H1 (cell line): ENCODE results near the gene MOK. TPM values are rescaled to one million over a fixed set of nuclear protein-coding genes. Genes with fewer than 3 reads are reported as not detected.

Source experiments
- CTCF ChIA-PET: fragments of 300-600 bp; sonication (Branson Sonifier 250); formaldehyde crosslinking; loops from one replicate; lab custom pipeline; 2021; ENCODE audit not compliant: partially characterized antibody; lab: Charles Lee
- POLR2A ChIA-PET: fragments of 300-600 bp; sonication (Branson Sonifier 250); formaldehyde crosslinking; loops from one replicate; lab custom pipeline; 2021; ENCODE audit warnings: inconsistent platforms; ENCODE audit not compliant: partially characterized antibody; lab: Charles Lee
- DNase-seq, 2 experiments: peaks; one replicate each; pipeline versions ENCODE4 v3.0.0 to v3.0.0-alpha.2; 2010 to 2022; ENCODE audit warnings: low spot score in 2 of 2, low read depth in 1 of 2, mixed read lengths in 1 of 2
- FAIRE-seq: peaks from 2 replicates; lab custom pipeline; 2011; peaks lifted over from hg19 to GRCh38; lab: Jason Lieb, UNC
- H2AFZ ChIP-seq: 2 replicates; pipeline ENCODE4 v1.8.1; 2012; ENCODE audit warnings: low read length, inconsistent platforms
- H2AK5ac ChIP-seq: 2 replicates; pipeline ENCODE4 v1.6.1; 2013; ENCODE audit warnings: low read depth, low read length
- H2BK120ac ChIP-seq: replicated peaks from 2 replicates; pipeline ENCODE3; 2013; ENCODE audit warnings: low read depth, low read length, inconsistent platforms
- H2BK12ac ChIP-seq: 2 replicates; pipeline ENCODE4 v1.6.1; 2013; ENCODE audit warnings: low read depth, low read length
- H2BK15ac ChIP-seq: 2 replicates; pipeline ENCODE4 v1.6.1; 2013; ENCODE audit warnings: low read length
- H2BK20ac ChIP-seq: 2 replicates; pipeline ENCODE4 v1.6.1; 2013; ENCODE audit warnings: low read length
- H2BK5ac ChIP-seq: 2 replicates; pipeline ENCODE4 v1.6.1; 2013; ENCODE audit warnings: low read depth, low read length
- H3K14ac ChIP-seq: 2 replicates; pipeline ENCODE4 v1.6.1; 2013; ENCODE audit warnings: inconsistent platforms; ENCODE audit not compliant: insufficient read length
- H3K18ac ChIP-seq: 2 replicates; pipeline ENCODE4 v1.6.1; 2013; ENCODE audit warnings: low read length; ENCODE audit errors: extremely low read depth
- H3K23ac ChIP-seq: 2 replicates; pipeline ENCODE4 v1.6.1; 2013; ENCODE audit warnings: inconsistent platforms; ENCODE audit not compliant: insufficient read length
- H3K23me2 ChIP-seq: 2 replicates; pipeline ENCODE4 v1.6.1; 2013; ENCODE audit warnings: low read depth, low read length
- H3K27ac ChIP-seq: 2 replicates; pipeline ENCODE4 v1.6.1; 2011; ENCODE audit warnings: low read depth, low read length, inconsistent platforms
- H3K27me3 ChIP-seq, 4 experiments: replicated peaks in 1 of 4; 1 replicate in 1 of 4; 2 replicates in 3 of 4; pipeline versions ENCODE4 v1.6.1 to v1.8.1; 2011 to 2013; ENCODE audit warnings: low read length in 3 of 4, mild to moderate bottlenecking in 3 of 4, inconsistent platforms in 2 of 4, mixed read lengths in 2 of 4, moderate library complexity in 1 of 4; ENCODE audit not compliant: control insufficient read depth in 3 of 4, insufficient read depth in 3 of 4; ENCODE audit errors: extremely low read depth in 1 of 4
- H3K36me3 ChIP-seq, 4 experiments: 2 replicates each; pipeline versions ENCODE4 v1.6.1 to v1.8.1; 2011 to 2013; ENCODE audit warnings: mild to moderate bottlenecking in 4 of 4, low read length in 3 of 4, moderate library complexity in 2 of 4, control low read depth in 1 of 4, inconsistent platforms in 1 of 4; ENCODE audit not compliant: insufficient read depth in 4 of 4, control insufficient read depth in 2 of 4
- H3K4ac ChIP-seq: replicated peaks from 2 replicates; pipeline ENCODE3; 2013; ENCODE audit warnings: low read length, low read depth, mixed read lengths, inconsistent platforms; ENCODE audit not compliant: insufficient read length
- H3K4me1 ChIP-seq, 4 experiments: replicated peaks in 1 of 4; 1 replicate in 1 of 4; 2 replicates in 3 of 4; pipeline versions ENCODE4 v1.6.1 to v1.8.1; 2011 to 2013; ENCODE audit warnings: low read length in 3 of 4, inconsistent platforms in 2 of 4, mixed read lengths in 1 of 4; ENCODE audit not compliant: insufficient read depth in 4 of 4, control insufficient read depth in 3 of 4
- H3K4me2 ChIP-seq, 2 experiments: 2 replicates each; pipeline versions ENCODE4 v1.6.1 to v1.8.1; 2011 to 2013; ENCODE audit warnings: low read depth in 2 of 2, low read length in 2 of 2, control low read depth in 1 of 2, inconsistent platforms in 1 of 2, mild to moderate bottlenecking in 1 of 2; ENCODE audit not compliant: insufficient read depth in 1 of 2
- H3K4me3 ChIP-seq, 4 experiments: fragments of 200-600, 300-600 bp in 1 of 4; sonication (generic), shearing (Covaris generic), sonication (Bioruptor Twin) in 1 of 4; 2 replicates each; pipeline versions ENCODE4 v1.5.1 to v1.8.1; 2011 to 2016; ENCODE audit warnings: low read length in 4 of 4, low read depth in 3 of 4, control low read depth in 2 of 4, inconsistent platforms in 2 of 4, mild to moderate bottlenecking in 2 of 4, mixed read lengths in 1 of 4, moderate library complexity in 1 of 4; ENCODE audit not compliant: insufficient read depth in 2 of 4; ENCODE audit errors: extremely low read depth in 1 of 4
- H3K56ac ChIP-seq: replicated peaks from 2 replicates; pipeline ENCODE3; 2013; ENCODE audit warnings: low read depth, mild to moderate bottlenecking, mixed read lengths, low read length, inconsistent platforms; ENCODE audit not compliant: insufficient read length
- H3K79me1 ChIP-seq: 2 replicates; pipeline ENCODE4 v1.6.1; 2013; ENCODE audit warnings: low read depth, low read length, control low read depth
- H3K79me2 ChIP-seq, 2 experiments: 2 replicates each; pipeline versions ENCODE4 v1.6.1 to v1.8.1; 2012 to 2013; ENCODE audit warnings: low read length in 2 of 2, mild to moderate bottlenecking in 2 of 2, inconsistent platforms in 1 of 2; ENCODE audit not compliant: insufficient read depth in 2 of 2, control insufficient read depth in 1 of 2
- H3K9ac ChIP-seq, 4 experiments: replicated peaks in 1 of 4; 1 replicate in 1 of 4; 2 replicates in 3 of 4; pipeline versions ENCODE4 v1.6.1 to v1.8.1; 2011 to 2013; ENCODE audit warnings: low read depth in 3 of 4, low read length in 3 of 4, control low read depth in 2 of 4, mild to moderate bottlenecking in 2 of 4, moderate library complexity in 2 of 4, inconsistent platforms in 1 of 4; ENCODE audit errors: extremely low read depth in 1 of 4
- H3K9me3 ChIP-seq, 2 experiments: 2 replicates each; pipeline versions ENCODE4 v1.6.1 to v1.8.1; 2012 to 2013; ENCODE audit warnings: mild to moderate bottlenecking in 2 of 2, moderate library complexity in 2 of 2, control low read depth in 1 of 2, inconsistent platforms in 1 of 2, low read depth in 1 of 2, low read length in 1 of 2, mixed read lengths in 1 of 2; ENCODE audit not compliant: insufficient read depth in 2 of 2
- H4K20me1 ChIP-seq, 2 experiments: replicated peaks in 1 of 2; 2 replicates each; pipeline versions ENCODE3 to v1.8.1; 2011 to 2013; ENCODE audit warnings: inconsistent platforms in 2 of 2, low read length in 2 of 2, mild to moderate bottlenecking in 1 of 2; ENCODE audit not compliant: insufficient read depth in 2 of 2, control insufficient read depth in 1 of 2
- H4K5ac ChIP-seq: 2 replicates; pipeline ENCODE4 v1.6.1; 2013; ENCODE audit warnings: low read length, low read depth, mixed read lengths, inconsistent platforms; ENCODE audit not compliant: insufficient read length
- H4K8ac ChIP-seq: 2 replicates; pipeline ENCODE4 v1.8.0; 2013; ENCODE audit warnings: mild to moderate bottlenecking, moderate library complexity, low read length, inconsistent platforms; ENCODE audit not compliant: insufficient read depth; ENCODE audit errors: extremely low read depth
- H4K91ac ChIP-seq: replicated peaks from 2 replicates; pipeline ENCODE3; 2013; ENCODE audit warnings: low read length, mixed read lengths, inconsistent platforms; ENCODE audit not compliant: insufficient read length
- ASH2L ChIP-seq: fragments of 200-600, 300-600 bp; sonication (generic); IDR thresholded peaks from one replicate; pipeline ENCODE4 v1.7.1; 2017; ENCODE audit warnings: low read length
- HDAC2 ChIP-seq, 2 experiments: fragments of 300-600 bp in 1 of 2; sonication (generic) in 1 of 2; IDR thresholded peaks; 2 replicates each; pipeline ENCODE4 v1.6.1; 2011 to 2012; ENCODE audit warnings: low read depth in 2 of 2, low read length in 2 of 2, mild to moderate bottlenecking in 2 of 2, moderate library complexity in 2 of 2, borderline replicate concordance in 1 of 2, inconsistent platforms in 1 of 2
- HDAC6 ChIP-seq: IDR thresholded peaks from one replicate; pipeline ENCODE4 v1.7.1; 2012; ENCODE audit warnings: low read depth, mild to moderate bottlenecking, inconsistent platforms, low read length, moderate library complexity
- KDM1A ChIP-seq: fragments of 200-600, 300-600 bp; sonication (generic); IDR thresholded peaks from 2 replicates; pipeline ENCODE4 v1.7.1; 2016; ENCODE audit warnings: mild to moderate bottlenecking, low read length, borderline replicate concordance
- MAFK ChIP-seq: IDR thresholded peaks from 2 replicates; pipeline ENCODE4 v1.6.1; 2012; ENCODE audit warnings: low read depth, mild to moderate bottlenecking, improper control_type of control experiment, low read length
- POLR2A ChIP-seq, 2 experiments: IDR thresholded peaks; 1 replicate in 1 of 2; 2 replicates in 1 of 2; pipeline ENCODE4 v1.6.1; 2011; ENCODE audit warnings: low read depth in 2 of 2, low read length in 2 of 2, mild to moderate bottlenecking in 2 of 2; ENCODE audit errors: control extremely low read depth in 1 of 2
- RXRA ChIP-seq: IDR thresholded peaks from 2 replicates; pipeline ENCODE4 v1.6.1; 2011; ENCODE audit warnings: low read depth, mild to moderate bottlenecking, low read length, moderate library complexity; ENCODE audit not compliant: insufficient read depth
- SP1 ChIP-seq: IDR thresholded peaks from 2 replicates; pipeline ENCODE4 v1.6.1; 2011; ENCODE audit warnings: low read depth, low read length
- TAF1 ChIP-seq: IDR thresholded peaks from 2 replicates; pipeline ENCODE4 v1.6.1; 2011; ENCODE audit warnings: mild to moderate bottlenecking, low read depth, low read length
- WGBS, 2 experiments: shearing (Covaris generic) in 1 of 2; methylation state at CpG; one replicate each; pipeline versions ENCODE4 v1.1.6 to v1.1.7; 2013 to 2015; ENCODE audit warnings: low lambda C conversion rate in 2 of 2, mixed read lengths in 2 of 2, inconsistent platforms in 1 of 2, low coverage in 1 of 2, missing lambda C conversion rate in 1 of 2; ENCODE audit not compliant: insufficient replicate concordance in 2 of 2, insufficient coverage in 1 of 2, insufficient read length in 1 of 2; ENCODE audit errors: extremely low coverage in 1 of 2, missing lambda C conversion rate in 1 of 2; 5-methylcytosine and 5-hydroxymethylcytosine counted together
- polyA plus RNA-seq, 7 experiments: library from polyadenylated mRNA; depleted of rRNA in 3 of 7; stranded (reverse) in 5 of 7; unstranded in 2 of 7; fragments of >200 nt in 5 of 7; fragments of 200-250 nt in 2 of 7; gene quantifications; 1 replicate in 5 of 7; 2 replicates in 1 of 7; 4 replicates in 1 of 7; pipeline versions ENCODE4 v1.2.1 to v1.2.3, GENCODE V29; 2011 to 2013; ENCODE audit warnings: missing spikeins in 2 of 7, mixed read lengths in 2 of 7
- total RNA-seq: library from RNA; stranded (reverse); fragmentation: NEBNext Ultra II Directional; extraction: Animal tissue kit (Norgen Biotek cat#: 25700); gene quantifications from 2 replicates; pipeline ENCODE4 v1.2.1, GENCODE V29; 2021
- TF ChIP-seq, protein P1 (sequence below): IDR thresholded peaks from 2 replicates; pipeline ENCODE4 v1.6.1; 2012; ENCODE audit warnings: inconsistent platforms

The MOK gene
- total and polyA plus RNA-seq, 2 of the 8 experiments (the other 6 are each of a cell fraction or from before 2014, with no cell fraction given): 2.1 to 2.5 TPM

DNA sequence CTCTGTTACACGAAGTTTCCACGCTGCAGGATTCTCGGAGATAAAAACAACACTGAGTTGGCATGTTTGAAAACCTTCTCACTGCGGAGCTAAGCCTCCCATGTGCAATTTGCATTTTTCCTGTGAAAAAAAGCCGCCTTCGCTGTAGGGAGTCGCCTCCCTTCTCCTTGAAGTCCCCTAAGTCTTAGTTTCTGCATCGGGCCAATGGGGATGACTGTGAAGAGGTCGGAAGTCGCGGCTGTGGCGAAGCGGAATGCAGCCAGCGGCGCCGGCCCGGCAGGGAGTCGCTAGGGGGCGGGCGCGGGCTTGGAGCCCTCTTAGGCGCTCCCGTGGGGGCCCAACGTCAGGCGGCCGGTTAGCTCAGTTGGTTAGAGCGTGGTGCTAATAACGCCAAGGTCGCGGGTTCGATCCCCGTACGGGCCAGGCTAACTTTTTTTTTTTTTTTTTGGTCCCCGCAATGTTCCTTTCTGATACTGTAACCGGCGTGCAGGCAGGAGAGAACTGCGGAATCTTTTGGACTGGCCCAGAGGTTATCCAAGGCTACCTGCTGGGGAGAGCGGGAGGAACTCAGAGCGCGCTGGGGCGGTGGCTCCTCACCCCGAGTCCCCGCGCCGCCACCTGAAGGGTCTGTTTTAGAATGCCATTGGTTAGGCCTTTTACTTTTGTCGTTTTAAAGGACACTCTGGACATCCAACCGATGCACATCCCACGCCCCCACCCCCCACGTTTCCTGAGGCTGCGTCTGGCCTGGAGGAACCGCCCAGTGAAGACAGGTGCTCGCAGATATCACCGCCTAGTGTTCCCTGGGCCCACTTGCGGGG lies 12.0 kb upstream of the MOK start:
- 1% methylated on average over 51 of the region's 54 CpGs; no CpG with 5 or more reads in 1 of the 2 experiments for WGBS, 2 experiments
- H3K18ac ChIP-seq: peak overlapping the region; percentile 95
- no peak for FAIRE-seq
- H2BK120ac ChIP-seq: no peak overlapping the region
- peaks cover 19% of the 10 kb centered on the region for H3K23me2 ChIP-seq
- H3K27ac ChIP-seq: peak overlapping the region; percentile 13; the same call in 1 of the 2 replicates
- peak overlapping the region; percentile 78 to 89 (median 79) for H3K4me3 ChIP-seq
- peak overlapping the region; percentile 81 to 83 for H3K4me2 ChIP-seq
- H2BK12ac ChIP-seq: peak overlapping the region; percentile 87; the same call in 1 of the 2 replicates
- H3K14ac ChIP-seq: no peak overlapping the region
- H2BK20ac ChIP-seq: 0 out of 2 replicates have a peak overlapping the region, but pooled peaks have one; percentile 61
- ChIA-PET CTCF (interaction anchor here (0.6 to 6.8 kb wide), 10 partner anchors 8 to 220 kb away, joined by 3 to 44 read pairs (median 6); partner anchors contain the start of gene MOK), POLR2A (interaction anchor here (0.7 to 2.7 kb wide), 10 partner anchors 9 to 237 kb away, joined by 3 to 14 read pairs (median 4); partner anchors contain the start of gene MOK)
- peak; percentile 72 to 99 for DNase-seq
- 0 out of 2 replicates have a peak overlapping the region, but pooled peaks have one; percentile 58 for H4K8ac ChIP-seq
- H3K79me2 ChIP-seq: no peaks in the 10 kb centered on the region; a peak in 1 of 4 replicates
- H2AK5ac ChIP-seq: no peak overlapping the region
- peak overlapping the region; percentile 45 for H4K5ac ChIP-seq
- peak overlapping the region; percentile 88; the same call in 1 of the 2 replicates for H2BK15ac ChIP-seq
- no peak overlapping the region for H3K23ac ChIP-seq
- H2BK5ac ChIP-seq: peak overlapping the region; percentile 93
- H3K9ac ChIP-seq: peak overlapping the region in 3 of 4 experiments; percentile 59 to 68 (median 62); a peak in 5 of 7 replicates
- H4K20me1 ChIP-seq: no peaks in the 10 kb centered on the region
- H3K56ac ChIP-seq: peak overlapping the region; percentile 37
- no peaks in the 10 kb centered on the region for H3K9me3 ChIP-seq
- peaks cover 1 to 9% (median 4%) of the 10 kb centered on the region in 4 experiments; a peak in 5 of 7 replicates for H3K4me1 ChIP-seq
- no peaks in the 10 kb centered on the region for H3K36me3 ChIP-seq
- H4K91ac ChIP-seq: peak overlapping the region; percentile 62
- H3K4ac ChIP-seq: no peak overlapping the region
- H2AFZ ChIP-seq: peak overlapping the region; percentile 93
- H3K27me3 ChIP-seq: peaks cover 0 to 14% (median 12%) of the 10 kb centered on the region in 4 experiments; a peak in 5 of 7 replicates
- H3K79me1 ChIP-seq: no peaks in the 10 kb centered on the region; the same call in 1 of the 2 replicates
- TF ChIP-seq POLR2A (IDR thresholded peaks at IDR 0.05; ENCODE audit: control extremely low read depth in 1 of 2, low read depth in 2 of 2, low read length in 2 of 2) (peak in 1 of 2 experiments; percentile 53; a peak in 2 of 3 replicates), SP1 (0 out of 2 replicates have a peak, but pooled peaks have one; percentile 12), TAF1 (0 out of 2 replicates have a peak, but pooled peaks have one; percentile 42), ASH2L (peak; percentile 94), HDAC6 (no peak), MAFK (peak; percentile 71; the same call in 1 of the 2 replicates), KDM1A (peak; percentile 94), RXRA (0 out of 2 replicates have a peak, but pooled peaks have one; percentile 36), HDAC2 (IDR thresholded peaks at IDR 0.05; ENCODE audit: borderline replicate concordance in 1 of 2, low read depth in 2 of 2, low read length in 2 of 2) (peak in 1 of 2 experiments; percentile 65; a peak in 1 of 4 replicates)
- TF ChIP-seq, protein P1, sequence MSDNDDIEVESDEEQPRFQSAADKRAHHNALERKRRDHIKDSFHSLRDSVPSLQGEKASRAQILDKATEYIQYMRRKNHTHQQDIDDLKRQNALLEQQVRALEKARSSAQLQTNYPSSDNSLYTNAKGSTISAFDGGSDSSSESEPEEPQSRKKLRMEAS: peak; percentile 41; the same call in 1 of the 2 replicates
